HCT116 (cell line): ENCODE results near the gene HES6. TPM values are rescaled to one million over a fixed set of nuclear protein-coding genes. Genes with fewer than 3 reads are reported as not detected.
A peak's percentile ranks its signal among the peaks of the same experiment; 100 is the strongest.

Experiments used
- ATAC-seq: fragments of 200-7000 bp; cut with Tn5 transposase; 2 replicates; pipeline ENCODE4 v1.9.1; 2020; ENCODE audit warnings: mild to moderate bottlenecking, moderate library complexity
- BruUV-seq: library from RNA; stranded (reverse); fragments of 400-500 nt; replicated peaks from 2 replicates; lab custom pipeline; 2021; lab: Mats Ljungman, UMichigan
- CTCF ChIA-PET: fragments of 300-600 bp; sonication (Branson Sonifier 250); formaldehyde crosslinking; loops from one replicate; lab custom pipeline; 2021; ENCODE audit warnings: antibody characterized with exemption; lab: Charles Lee
- POLR2A ChIA-PET: fragments of 300-600, 350-600 bp; sonication (Branson Sonifier 250); formaldehyde crosslinking; loops from one replicate; lab custom pipeline; 2021; ENCODE audit warnings: antibody characterized with exemption; lab: Charles Lee
- RAD21 ChIA-PET, 2 experiments: fragments of 300-600 bp; sonication (Branson Sonifier 250); formaldehyde crosslinking; loops; one replicate each; lab custom pipeline; 2023; ENCODE audit warnings: low total read pairs in 2 of 2; ENCODE audit not compliant: uncharacterized antibody in 2 of 2, unreplicated experiment in 2 of 2, low non-redundant PET in 1 of 2; lab: Charles Lee
- DNase-seq: peaks from one replicate; pipeline ENCODE4 v3.0.0-alpha.2; 2010; ENCODE audit warnings: low read depth, low spot score
- H2AFZ ChIP-seq: fragments of 200-600 bp; shearing (Covaris generic), sonication (generic); 2 replicates; pipeline ENCODE4 v1.6.1; 2017; ENCODE audit warnings: low read depth, mixed run types, mixed read lengths, antibody characterized with exemption, low read length; ENCODE audit not compliant: poor library complexity, severe bottlenecking
- H3K27ac ChIP-seq: 2 replicates; pipeline ENCODE4 v1.5.1; 2012; ENCODE audit warnings: low read depth, low read length
- H3K27me3 ChIP-seq: fragments of 200-600 bp; sonication (generic); 2 replicates; pipeline ENCODE4 v1.6.1; 2016; ENCODE audit warnings: mixed run types, low read length, mixed read lengths; ENCODE audit not compliant: insufficient read depth
- H3K36me3 ChIP-seq, 2 experiments: fragments of 200-500 bp in 1 of 2; fragments of 200-600 bp in 1 of 2; sonication (Bioruptor generic) in 1 of 2; sonication (generic) in 1 of 2; 2 replicates each; pipeline versions ENCODE4 v1.5.1 to v1.6.1; 2014 to 2016; ENCODE audit warnings: low read length in 2 of 2, inconsistent platforms in 1 of 2, mixed read lengths in 1 of 2, mixed run types in 1 of 2; ENCODE audit not compliant: insufficient read depth in 2 of 2, control insufficient read depth in 1 of 2
- H3K4me1 ChIP-seq, 2 experiments: fragments of 200-600 bp in 1 of 2; sonication (generic) in 1 of 2; 2 replicates each; pipeline versions ENCODE4 v1.5.1 to v1.6.1; 2012 to 2017; ENCODE audit warnings: low read length in 2 of 2, inconsistent platforms in 1 of 2, mild to moderate bottlenecking in 1 of 2, mixed read lengths in 1 of 2, mixed run types in 1 of 2, moderate library complexity in 1 of 2; ENCODE audit not compliant: insufficient read depth in 2 of 2, control insufficient read depth in 1 of 2
- H3K4me2 ChIP-seq: fragments of 200-600 bp; sonication (generic); 2 replicates; pipeline ENCODE4 v1.6.1; 2017; ENCODE audit warnings: mixed run types, low read length, mixed read lengths
- H3K4me3 ChIP-seq, 2 experiments: fragments of 200-600 bp in 1 of 2; sonication (generic) in 1 of 2; replicated peaks in 1 of 2; 2 replicates each; pipeline ENCODE4 v1.5.1; 2011 to 2016; ENCODE audit warnings: low read length in 2 of 2, control low read depth in 1 of 2, low read depth in 1 of 2, mild to moderate bottlenecking in 1 of 2, mixed read lengths in 1 of 2, mixed run types in 1 of 2
- H3K79me2 ChIP-seq: fragments of 200-600 bp; sonication (generic); 2 replicates; pipeline ENCODE4 v1.6.1; 2017; ENCODE audit warnings: mild to moderate bottlenecking, mixed run types, low read length, moderate library complexity, mixed read lengths; ENCODE audit not compliant: insufficient read depth
- H3K9ac ChIP-seq: fragments of 200-600 bp; sonication (generic); 2 replicates; pipeline ENCODE4 v1.6.1; 2016; ENCODE audit warnings: low read length, mixed read lengths
- H3K9me2 ChIP-seq: fragments of 200-600 bp; sonication (generic), shearing (Covaris generic); 2 replicates; pipeline ENCODE4 v1.6.1; 2017; ENCODE audit warnings: mixed run types, mild to moderate bottlenecking, moderate library complexity; ENCODE audit not compliant: insufficient read depth
- H3K9me3 ChIP-seq, 2 experiments: fragments of 200-500 bp in 1 of 2; fragments of 200-600 bp in 1 of 2; sonication (Bioruptor generic) in 1 of 2; sonication (generic) in 1 of 2; 2 replicates each; pipeline ENCODE4 v1.6.1; 2014 to 2017; ENCODE audit warnings: low read length in 2 of 2, mixed read lengths in 2 of 2, inconsistent platforms in 1 of 2, low read depth in 1 of 2, mild to moderate bottlenecking in 1 of 2, mixed run types in 1 of 2, moderate library complexity in 1 of 2; ENCODE audit not compliant: control insufficient read depth in 1 of 2, insufficient read depth in 1 of 2
- H4K20me1 ChIP-seq: fragments of 200-600 bp; sonication (generic), shearing (Covaris generic); 2 replicates; pipeline ENCODE4 v1.6.1; 2017; ENCODE audit warnings: mixed run types, mild to moderate bottlenecking, moderate library complexity; ENCODE audit not compliant: insufficient read depth
- ATF3 ChIP-seq: IDR thresholded peaks from 2 replicates; pipeline ENCODE4 v1.6.1; 2012
- CTCF ChIP-seq, 3 experiments: fragments of 200-600 bp in 1 of 3; sonication (generic) in 1 of 3; IDR thresholded peaks in 2 of 3; conservative IDR thresholded peaks in 1 of 3; 2 replicates each; pipeline ENCODE4 v1.5.1; 2012 to 2017; ENCODE audit warnings: low read depth in 2 of 3, low read length in 2 of 3, antibody characterized with exemption in 1 of 3, borderline replicate concordance in 1 of 3, control low read depth in 1 of 3, mild to moderate bottlenecking in 1 of 3, mixed read lengths in 1 of 3, mixed run types in 1 of 3, moderate library complexity in 1 of 3; ENCODE audit not compliant: insufficient read depth in 1 of 3
- ELF1 ChIP-seq: IDR thresholded peaks from 2 replicates; pipeline ENCODE4 v1.6.1; 2012; ENCODE audit warnings: low read depth, borderline replicate concordance
- EZH2phosphoT487 ChIP-seq: fragments of 200-600 bp; IDR thresholded peaks from 2 replicates; pipeline ENCODE4 v1.6.1; 2018; ENCODE audit warnings: antibody characterized with exemption, borderline replicate concordance
- FOSL1 ChIP-seq: IDR thresholded peaks from 2 replicates; pipeline ENCODE4 v1.6.1; 2012; ENCODE audit warnings: low read depth
- MAX ChIP-seq: IDR thresholded peaks from 2 replicates; pipeline ENCODE4 v1.6.1; 2012
- RAD21 ChIP-seq: IDR thresholded peaks from 2 replicates; pipeline ENCODE4 v1.6.1; 2012; ENCODE audit warnings: low read depth, mild to moderate bottlenecking
- SIN3A ChIP-seq: IDR thresholded peaks from 2 replicates; pipeline ENCODE4 v1.6.1; 2012; ENCODE audit warnings: low read depth
- YY1 ChIP-seq: IDR thresholded peaks from 2 replicates; pipeline ENCODE4 v1.6.1; 2011; ENCODE audit warnings: low read length, low read depth, moderate library complexity, mild to moderate bottlenecking; ENCODE audit not compliant: insufficient replicate concordance; ENCODE audit errors: extremely low read depth
- intact Hi-C: fragments of 100-400 bp; cut with micrococcal nuclease; formaldehyde crosslinking; loops from 2 replicates; pipeline ENCODE4 v1.10.0; 2022
- total RNA-seq: library from RNA; stranded (reverse); gene quantifications from one replicate; pipeline ENCODE4 v1.2.1, GENCODE V29; 2021; ENCODE audit not compliant: unreplicated experiment

Gene HES6
- total RNA-seq, 1 experiment from 2014 or later: 47.8 TPM

GRCh38 chr2:238263204-238264071 lies 23.6 kb upstream of the HES6 start:
- CTCF ChIA-PET: interaction anchor here (0.6 to 2.5 kb wide), 15 partner anchors 10 to 591 kb away, joined by 3 to 17 read pairs (median 4); no protein-coding TSS in a partner anchor
- no peaks in the 10 kb centered on the region for H3K9me3 ChIP-seq
- H3K27ac ChIP-seq: peak overlapping the region; percentile 20
- 0 out of 2 replicates have a peak overlapping the region, but pooled peaks have one; percentile 20 for H3K4me2 ChIP-seq
- peak; percentile 83 for ATAC-seq
- POLR2A ChIA-PET: no interaction called here
- peak; percentile 14 for TF ChIP-seq YY1
- TF ChIP-seq RAD21: peak; percentile 82
- TF ChIP-seq SIN3A: no peak
- no peak for TF ChIP-seq ELF1
- no peak for TF ChIP-seq EZH2phosphoT487
- TF ChIP-seq FOSL1: no peak
- TF ChIP-seq MAX: no peak
- no peak for TF ChIP-seq ATF3
- peak; percentile 68 to 83 (median 71) for TF ChIP-seq CTCF (IDR thresholded peaks at IDR 0.05 in 2 of 3, conservative IDR thresholded peaks at IDR 0.05 in 1 of 3; ENCODE audit: borderline replicate concordance in 1 of 3, insufficient read depth in 1 of 3, low read depth in 2 of 3, low read length in 2 of 3)
- H3K9ac ChIP-seq: no peak overlapping the region
- RAD21 ChIA-PET: interaction anchor here (0.6 to 1.3 kb wide), 3 partner anchors 155 to 405 kb away, joined by 3 to 5 read pairs (median 3); no protein-coding TSS in a partner anchor
- DNase-seq: peak; percentile 73
- no peaks in the 10 kb centered on the region for H3K27me3 ChIP-seq
- no peaks in the 10 kb centered on the region for H4K20me1 ChIP-seq
- no peak overlapping the region for H2AFZ ChIP-seq
- peaks cover 3 to 13% of the 10 kb centered on the region in 2 experiments; a peak in 3 of 4 replicates for H3K4me1 ChIP-seq
- no TSS peak for BruUV-seq
- H3K9me2 ChIP-seq: no peaks in the 10 kb centered on the region
- no peak overlapping the region for H3K4me3 ChIP-seq
- peaks cover 6 to 8% of the 10 kb centered on the region in 2 experiments; a peak in 3 of 4 replicates for H3K36me3 ChIP-seq
- intact Hi-C loops: loop anchor here (1.0 to 5.0 kb wide), 2 partner anchors 103 to 341 kb away; no protein-coding TSS in a partner anchor
- no peaks in the 10 kb centered on the region for H3K79me2 ChIP-seq
